Stomach (tissue), 9 donors: ENCODE data around the gene ST8SIA4. TPM values are rescaled to one million over a fixed set of nuclear protein-coding genes. Genes with fewer than 3 reads are reported as not detected.
"Not testable (repeated sequence)": the region's sequence is repeated elsewhere in the genome, so short reads cannot be mapped to it uniquely, and the experiment has no call there.

ENCODE experiments used
- DNase-seq, 2 donors: peaks; one replicate each; pipeline versions ENCODE4 v3.0.0 to v3.0.0-alpha.2; 2013 to 2019
- H3K27ac ChIP-seq, 5 donors: fragments of 200-600 bp in 4 of 5; sonication (generic) in 4 of 5; one replicate each; pipeline ENCODE4 v1.5.1; 2013 to 2019; ENCODE audit warnings: mild to moderate bottlenecking in 1 of 5, moderate library complexity in 1 of 5
- H3K27me3 ChIP-seq, 3 donors: fragments of 200-600 bp; sonication (generic); one replicate each; pipeline ENCODE4 v1.5.1; 2017 to 2019; ENCODE audit warnings: mixed run types in 1 of 3
- H3K36me3 ChIP-seq, 4 donors: fragments of 200-600 bp; sonication (generic); 1 replicate in 3 of 4; 2 replicates in 1 of 4; pipeline ENCODE4 v1.5.1; 2016 to 2019
- H3K4me1 ChIP-seq, 4 donors: fragments of 200-600 bp; sonication (generic); one replicate each; pipeline ENCODE4 v1.5.1; 2016 to 2019
- H3K4me3 ChIP-seq, 4 donors: fragments of 200-600 bp; sonication (generic) in 3 of 4; one replicate each; pipeline ENCODE4 v1.5.1; 2016 to 2019; ENCODE audit warnings: mild to moderate bottlenecking in 1 of 4
- H3K9me3 ChIP-seq, 4 donors: fragments of 200-600 bp; sonication (generic); one replicate each; pipeline ENCODE4 v1.5.1; 2016 to 2019
- EP300 ChIP-seq: sonication (generic); formaldehyde crosslinking; IDR thresholded peaks from one replicate; pipeline ENCODE4 v1.6.1; 2017; ENCODE audit warnings: antibody characterized with exemption
- POLR2A ChIP-seq, 4 donors: fragments of 450-650 bp; IDR thresholded peaks; one replicate each; pipeline ENCODE4 v1.6.1; 2016; ENCODE audit warnings: antibody characterized with exemption in 4 of 4, control low read depth in 2 of 4, mild to moderate bottlenecking in 1 of 4, moderate library complexity in 1 of 4
- POLR2AphosphoS5 ChIP-seq, 3 donors: sonication (generic); formaldehyde crosslinking; IDR thresholded peaks; one replicate each; pipeline ENCODE4 v1.6.1; 2016; ENCODE audit warnings: antibody characterized with exemption in 3 of 3
- WGBS, 5 donors: extraction: QIAGEN DNeasy Blood & Tissue Kit in 3 of 5; methylation state at CpG; one replicate each; pipeline versions ENCODE4 v1.1.5 to v1.1.7; 2013 to 2018; 5-methylcytosine and 5-hydroxymethylcytosine counted together
- intact Hi-C: fragments of 100-400 bp; cut with DNase I; formaldehyde crosslinking; loops from one replicate; pipeline ENCODE4 v1.15.1; 2023; ENCODE audit warnings: low total_unique reads
- polyA plus RNA-seq, 3 donors: library from polyadenylated mRNA; stranded (reverse); fragments of 200-250 nt; gene quantifications; one replicate each; pipeline ENCODE4 v1.2.3, GENCODE V29; 2013
- total RNA-seq, 5 donors: library from RNA; depleted of rRNA; stranded (reverse); fragments of >200 nt; gene quantifications; one replicate each; pipeline versions ENCODE4 v1.1.0 to v1.2.3, GENCODE V29; 2014 to 2016
- TF ChIP-seq, protein P1 (sequence below), 7 experiments: fragments of 450-650 bp in 4 of 7; fragments of 200-600 bp in 3 of 7; sonication (generic) in 3 of 7; IDR thresholded peaks; one replicate each; pipeline ENCODE4 v1.5.1; 2016 to 2019; ENCODE audit warnings: antibody characterized with exemption in 7 of 7, control low read depth in 2 of 7, mild to moderate bottlenecking in 1 of 7
- donor health status: healthy with polysubstance abuse.
- donor health status: Bipolar disorder and iron deficiency.
- donor health status: healthy.

Gene ST8SIA4
- total and polyA plus RNA-seq, 8 donors = 0.29 to 7.7 (median 1.9) TPM

DNA sequence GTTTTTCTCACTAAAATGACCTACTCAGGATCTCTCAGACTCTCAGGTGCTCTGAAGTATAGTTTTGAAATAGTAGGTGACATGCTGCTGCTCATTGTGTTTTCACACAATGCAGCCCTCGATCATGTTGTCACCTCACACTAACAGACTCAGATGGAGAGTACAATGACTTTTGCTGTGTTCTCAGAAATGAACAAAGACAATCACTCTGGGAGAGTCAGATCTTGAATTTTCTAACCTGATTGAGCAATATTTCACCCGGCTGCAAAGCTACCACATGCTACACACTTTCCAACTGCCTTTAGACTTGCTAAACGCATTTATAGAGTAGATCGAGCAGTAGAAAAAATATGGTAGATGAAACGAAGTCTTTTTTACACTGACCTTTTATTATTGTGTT, 113.4 kb downstream of the ST8SIA4 start:
- Histone ChIP-seq H3K9me3 (peaks cover 0 to 13% (median 11%) of the 10 kb centered on the region in 4 donors), H3K27me3 (no peaks in the 10 kb centered on the region), H3K4me3 (no peak overlapping the region), H3K4me1 (no peaks in the 10 kb centered on the region), H3K27ac (no peak overlapping the region), H3K36me3 (no peaks in the 10 kb centered on the region)
- WGBS, 5 donors = 54 to 66% (median 59%) methylated on average over 5 of the region's 5 CpGs
- intact Hi-C loops = no loop called here
- TF ChIP-seq EP300 (no peak), POLR2A (IDR thresholded peaks at IDR 0.05) (no peak)
- DNase-seq = no peak

DNA sequence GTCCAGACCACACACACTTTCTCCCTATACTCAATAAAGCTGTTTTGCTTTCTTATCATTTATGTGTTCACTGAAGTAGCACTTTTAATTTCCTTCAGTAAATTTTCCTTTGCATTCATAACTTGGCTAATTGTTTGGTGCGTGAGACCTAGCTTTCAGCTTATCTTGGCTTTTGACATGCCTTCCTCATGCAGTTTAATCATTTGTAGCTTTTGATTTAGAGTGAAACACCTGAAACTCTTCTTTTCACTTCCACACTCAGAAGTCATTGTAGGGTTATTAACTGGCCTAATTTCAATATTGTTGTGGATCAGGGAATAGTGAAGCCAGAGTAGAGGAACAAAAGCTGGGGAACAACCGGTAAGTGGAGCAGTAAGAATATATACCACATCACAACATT, 114.7 kb downstream of the ST8SIA4 start:
- Histone ChIP-seq H3K4me1 (no peaks in the 10 kb centered on the region), H3K27me3 (no peaks in the 10 kb centered on the region), H3K36me3 (no peaks in the 10 kb centered on the region), H3K9me3 (no peaks in the 10 kb centered on the region), H3K4me3 (no peak overlapping the region), H3K27ac (no peak overlapping the region)
- intact Hi-C loops = no loop called here
- DNase-seq = no peak
- 36 to 63% (median 55%) methylated on average over 2 of the region's 2 CpGs for WGBS, 5 donors
- TF ChIP-seq POLR2A (IDR thresholded peaks at IDR 0.05) = no peak
- TF ChIP-seq, protein P1, sequence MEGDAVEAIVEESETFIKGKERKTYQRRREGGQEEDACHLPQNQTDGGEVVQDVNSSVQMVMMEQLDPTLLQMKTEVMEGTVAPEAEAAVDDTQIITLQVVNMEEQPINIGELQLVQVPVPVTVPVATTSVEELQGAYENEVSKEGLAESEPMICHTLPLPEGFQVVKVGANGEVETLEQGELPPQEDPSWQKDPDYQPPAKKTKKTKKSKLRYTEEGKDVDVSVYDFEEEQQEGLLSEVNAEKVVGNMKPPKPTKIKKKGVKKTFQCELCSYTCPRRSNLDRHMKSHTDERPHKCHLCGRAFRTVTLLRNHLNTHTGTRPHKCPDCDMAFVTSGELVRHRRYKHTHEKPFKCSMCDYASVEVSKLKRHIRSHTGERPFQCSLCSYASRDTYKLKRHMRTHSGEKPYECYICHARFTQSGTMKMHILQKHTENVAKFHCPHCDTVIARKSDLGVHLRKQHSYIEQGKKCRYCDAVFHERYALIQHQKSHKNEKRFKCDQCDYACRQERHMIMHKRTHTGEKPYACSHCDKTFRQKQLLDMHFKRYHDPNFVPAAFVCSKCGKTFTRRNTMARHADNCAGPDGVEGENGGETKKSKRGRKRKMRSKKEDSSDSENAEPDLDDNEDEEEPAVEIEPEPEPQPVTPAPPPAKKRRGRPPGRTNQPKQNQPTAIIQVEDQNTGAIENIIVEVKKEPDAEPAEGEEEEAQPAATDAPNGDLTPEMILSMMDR (IDR thresholded peaks at IDR 0.05) = no peak
- no peak for TF ChIP-seq POLR2AphosphoS5 (IDR thresholded peaks at IDR 0.05)
- TF ChIP-seq EP300 = no peak

DNA sequence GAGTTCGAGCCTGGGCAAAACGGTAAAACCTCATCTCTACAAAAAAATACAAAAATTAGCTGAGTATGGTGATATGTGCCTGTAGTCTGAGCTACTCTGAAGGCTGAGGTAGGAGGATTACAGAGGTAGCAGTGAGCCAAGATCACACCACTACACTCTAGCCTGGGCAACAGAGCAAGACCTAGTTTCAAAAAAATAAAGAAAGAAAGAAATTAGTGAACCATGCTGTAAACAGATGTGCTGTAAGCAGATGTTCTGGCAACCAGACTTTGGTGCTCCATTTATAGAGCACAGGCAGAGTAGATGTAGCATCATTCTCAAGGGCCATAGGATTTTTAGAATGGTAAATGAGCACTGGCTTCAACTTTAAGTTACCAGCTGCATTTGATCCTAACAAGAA, 115.4 kb downstream of the ST8SIA4 start:
- H3K36me3 ChIP-seq = no peaks in the 10 kb centered on the region
- TF ChIP-seq POLR2AphosphoS5 (IDR thresholded peaks at IDR 0.05) (no peak), POLR2A (IDR thresholded peaks at IDR 0.05) (no peak), EP300 (no peak)
- TF ChIP-seq, protein P1 (IDR thresholded peaks at IDR 0.05) = no peak
- H3K9me3 ChIP-seq = no peaks in the 10 kb centered on the region
- intact Hi-C loops = no loop called here
- 90 to 97% (median 96%) methylated on average over 2 of the region's 2 CpGs for WGBS, 5 donors
- H3K27ac ChIP-seq = no peak overlapping the region
- H3K4me3 ChIP-seq = no peak overlapping the region
- H3K27me3 ChIP-seq = no peaks in the 10 kb centered on the region
- no peaks in the 10 kb centered on the region for H3K4me1 ChIP-seq
- DNase-seq = no peak

DNA sequence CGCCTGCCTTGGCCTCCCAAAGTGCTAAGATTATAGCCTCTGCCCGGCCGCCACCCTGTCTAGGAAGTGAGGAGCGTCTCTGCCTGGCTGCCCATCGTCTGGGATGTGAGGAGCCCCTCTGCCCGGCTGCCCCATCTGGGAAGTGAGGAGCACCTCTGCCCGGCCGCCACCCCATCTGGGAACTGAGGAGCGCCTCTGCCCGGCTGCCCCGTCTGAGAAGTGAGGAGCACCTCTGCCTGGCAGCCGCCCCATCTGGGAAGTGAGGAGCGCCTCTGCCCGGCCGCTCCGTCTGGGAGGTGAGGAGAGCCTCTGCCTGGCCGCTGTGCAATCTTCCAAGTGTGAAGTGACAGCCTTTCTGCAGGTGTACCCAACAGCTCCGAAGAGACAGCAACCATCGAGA, 117.5 kb downstream of the ST8SIA4 start:
- H3K4me1 ChIP-seq, H3K4me3 ChIP-seq, H3K27ac ChIP-seq, H3K9me3 ChIP-seq, H3K36me3 ChIP-seq, H3K27me3 ChIP-seq, intact Hi-C loops, DNase-seq: not testable (repeated sequence)
- WGBS, 5 donors = 96 to 98% (median 96%) methylated on average over 9 to 19 of the region's 19 CpGs

DNA sequence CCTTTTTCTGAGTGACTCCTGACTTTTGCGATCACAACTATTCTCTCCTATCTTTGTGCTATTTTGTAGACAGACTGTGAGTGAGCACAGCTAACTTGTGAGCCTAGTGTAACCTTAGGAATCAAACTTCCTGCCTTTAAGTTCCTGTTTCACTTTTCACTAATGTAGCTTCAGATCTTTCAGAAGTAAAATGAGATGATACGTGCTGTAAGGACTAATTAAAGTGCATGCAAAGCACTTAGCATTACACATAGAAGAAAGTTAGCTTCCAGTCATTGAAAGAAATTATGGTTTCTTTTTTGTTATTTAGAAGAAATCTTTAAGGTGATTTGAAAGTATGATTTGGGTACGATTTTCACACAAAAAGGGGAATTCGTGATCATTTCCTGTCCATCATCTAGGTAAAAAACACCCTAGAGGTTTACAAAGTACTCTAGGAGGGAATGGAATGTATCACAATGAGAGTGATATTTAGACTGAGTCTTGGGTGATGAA, 122.7 kb downstream of the ST8SIA4 start:
- Histone ChIP-seq H3K4me3 (no peak overlapping the region), H3K4me1 (no peaks in the 10 kb centered on the region), H3K9me3 (no peaks in the 10 kb centered on the region), H3K36me3 (no peaks in the 10 kb centered on the region), H3K27ac (peak overlapping the region in 3 of 5 donors; percentile 25 to 60 (median 49)), H3K27me3 (no peaks in the 10 kb centered on the region)
- intact Hi-C loops = no loop called here
- DNase-seq = no peak
- TF ChIP-seq, protein P1 (IDR thresholded peaks at IDR 0.05) = no peak
- TF ChIP-seq EP300 (no peak), POLR2A (IDR thresholded peaks at IDR 0.05) (no peak), POLR2AphosphoS5 (IDR thresholded peaks at IDR 0.05) (no peak)
- WGBS, 5 donors = 54 to 80% (median 72%) methylated on average over 4 of the region's 4 CpGs
